ENCODE data around the gene ATP1A2.
"Not testable (repeated sequence)": the region's sequence is repeated elsewhere in the genome, so short reads cannot be mapped to it uniquely, and the experiment has no call there.

ATP1A2 gene

DNA sequence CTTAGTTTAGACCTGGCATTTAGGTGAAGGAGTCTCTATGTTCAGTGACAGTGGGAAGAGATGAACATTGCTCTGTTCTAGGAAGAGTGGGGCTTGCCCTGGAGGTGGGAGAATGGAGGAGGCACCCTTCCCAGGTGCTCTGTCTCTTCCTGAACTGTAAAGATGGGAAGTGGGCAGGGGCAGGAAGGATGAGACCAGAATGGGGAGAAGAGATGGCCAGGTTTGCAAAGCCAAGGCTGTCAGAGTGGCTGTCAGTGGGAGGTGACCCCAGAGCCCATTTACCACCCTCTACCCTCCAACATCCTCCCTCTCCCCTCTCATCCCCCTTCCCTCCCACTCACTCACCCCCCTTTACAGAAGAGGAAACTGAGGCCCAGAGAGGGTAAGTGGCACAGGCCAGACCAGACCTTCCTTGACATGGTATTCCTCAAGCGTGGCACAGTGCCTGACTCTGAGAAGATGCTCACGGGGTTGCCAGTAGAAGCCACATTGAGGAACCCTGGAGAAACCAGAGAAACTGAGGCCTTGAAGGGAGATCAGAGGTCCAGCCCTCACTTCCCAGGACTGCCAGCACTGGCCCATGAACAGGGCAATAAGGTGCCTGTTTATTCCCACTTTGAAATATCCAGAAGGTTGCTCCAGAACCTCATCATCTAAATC lies 15.7 kb upstream of the ATP1A2 start:
- no peak for DNase-seq (ENCODE audit: low read depth in 4 of 4, low spot score in 1 of 4)

DNA sequence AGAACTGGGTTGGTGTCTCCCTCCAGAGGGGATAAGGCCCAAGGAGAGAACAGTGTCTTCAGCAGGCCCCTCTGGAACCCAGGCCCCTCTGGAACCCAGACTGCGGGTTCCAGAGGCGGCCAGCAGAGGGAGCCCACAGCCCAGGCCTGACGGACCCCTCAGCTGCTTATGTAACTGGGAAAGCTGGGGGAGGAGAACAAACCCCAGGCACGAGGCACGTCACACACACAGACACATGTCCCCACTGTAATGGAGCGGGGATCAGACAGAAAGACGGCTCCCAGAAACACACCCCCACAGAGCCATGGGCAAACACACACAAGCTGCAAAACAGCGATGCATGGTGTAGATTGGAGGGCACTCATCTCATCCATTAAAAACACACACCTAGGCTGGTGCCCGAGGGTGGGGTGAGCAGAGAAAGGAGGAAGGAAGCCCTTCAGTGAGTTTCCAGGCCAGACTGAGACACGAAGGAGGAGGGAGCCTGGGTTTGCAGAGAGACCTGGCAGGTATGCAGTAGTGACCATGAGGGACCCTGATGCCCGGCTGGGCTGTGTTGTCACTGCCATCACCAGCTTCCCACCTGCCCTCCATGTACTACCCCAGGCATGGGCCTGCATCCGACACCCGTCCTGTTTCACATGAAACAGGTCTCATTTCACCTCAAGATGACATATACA lies 14.4 kb upstream of the ATP1A2 start:
- DNase-seq (ENCODE audit: low read depth in 4 of 4, low spot score in 1 of 4) = peak; percentile 34 to 58 (median 54)

DNA sequence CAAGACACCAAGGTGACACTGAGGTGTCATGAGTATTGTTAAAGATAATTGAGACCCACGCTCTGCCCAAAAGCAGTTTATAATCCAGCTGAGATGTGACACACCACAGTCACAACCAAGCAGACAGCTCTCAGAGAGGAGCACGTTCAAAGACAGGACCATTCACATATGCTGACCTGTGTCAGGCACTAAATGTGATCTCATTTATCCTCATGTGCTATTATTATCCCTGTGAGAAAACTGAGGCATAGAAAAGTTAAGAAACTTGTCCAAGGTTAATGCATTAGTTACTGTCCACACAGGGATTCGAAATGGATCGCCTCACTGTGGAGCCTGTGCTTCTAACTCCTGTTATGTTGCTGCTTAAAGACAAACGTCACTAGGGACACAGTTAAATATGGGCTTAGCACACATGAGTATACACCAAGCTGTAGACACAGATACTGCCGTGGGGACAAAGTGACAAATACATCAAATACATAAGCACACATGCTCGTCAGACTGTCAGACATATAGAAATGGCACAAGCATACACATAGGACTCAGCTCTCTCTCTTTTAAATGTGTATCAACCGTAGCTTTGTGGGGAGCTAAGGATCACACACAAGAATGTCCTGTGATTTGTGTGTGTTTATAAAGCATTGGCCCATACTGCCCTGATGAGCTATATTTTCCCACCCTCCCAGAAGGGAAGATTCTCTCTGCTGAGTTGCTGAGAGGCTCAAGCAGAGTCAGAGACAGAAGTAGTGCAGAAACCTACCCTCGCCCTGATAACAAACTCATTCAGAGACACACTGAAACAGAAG lies 13.6 kb upstream of the ATP1A2 start:
- DNase-seq (ENCODE audit: low read depth in 4 of 4, low spot score in 1 of 4) = no peak

DNA sequence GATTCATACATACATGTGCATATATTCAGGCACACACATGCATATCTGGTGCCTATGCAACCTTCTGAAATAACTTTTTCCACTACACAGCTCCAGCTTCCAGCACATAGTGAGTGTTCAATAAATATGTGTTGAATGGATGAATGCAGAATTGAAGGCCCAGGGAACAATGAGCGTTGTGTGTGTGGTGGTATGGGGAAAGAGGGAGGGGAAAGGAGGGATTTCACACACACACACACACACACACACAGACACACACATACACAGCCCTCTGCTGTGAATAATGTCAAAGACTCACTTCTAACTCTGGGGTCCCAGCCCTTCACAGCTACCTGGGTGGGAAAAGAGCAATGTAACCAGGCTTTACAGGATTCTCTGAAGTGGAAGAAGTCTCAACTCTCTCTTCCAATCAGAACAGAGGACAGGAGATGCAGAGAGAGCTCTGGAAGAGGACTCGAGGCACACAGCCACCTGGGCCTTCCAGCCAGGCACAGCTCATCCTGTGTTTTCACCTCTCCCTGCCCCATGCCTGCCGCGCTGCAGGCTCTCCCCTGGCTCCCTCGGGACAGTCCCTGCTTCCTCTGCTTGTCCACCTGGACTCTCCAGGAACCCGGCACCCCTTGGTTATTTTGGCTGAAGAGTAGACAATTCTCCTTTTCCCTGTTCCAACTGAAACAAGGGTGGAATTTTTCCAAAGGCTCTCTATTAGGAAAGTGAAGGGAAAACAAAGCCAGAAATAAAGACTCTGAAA lies 11.7 kb upstream of the ATP1A2 start:
- no peak for DNase-seq (ENCODE audit: low read depth in 4 of 4, low spot score in 1 of 4)

DNA sequence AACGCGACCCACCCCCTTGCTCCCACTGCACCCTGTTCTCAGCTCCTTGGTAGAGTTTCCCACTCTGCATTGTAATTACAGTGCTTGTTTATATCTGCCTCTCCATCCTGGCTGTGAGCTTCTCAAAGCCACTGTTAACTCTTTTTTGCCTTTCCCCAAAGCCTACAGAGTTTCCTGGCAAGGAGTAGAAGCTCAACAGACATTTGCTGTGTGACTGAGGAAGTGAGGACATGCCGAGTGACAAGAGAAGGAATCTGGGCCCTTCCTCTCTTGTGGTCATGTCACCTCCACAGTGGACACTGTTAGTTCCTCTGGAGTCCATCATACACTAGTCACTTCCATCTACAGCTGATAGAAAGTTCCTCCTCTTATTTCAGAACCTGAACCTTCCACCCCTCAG lies 11.1 kb upstream of the ATP1A2 start:
- no peak for DNase-seq (ENCODE audit: low read depth in 4 of 4, low spot score in 1 of 4)

DNA sequence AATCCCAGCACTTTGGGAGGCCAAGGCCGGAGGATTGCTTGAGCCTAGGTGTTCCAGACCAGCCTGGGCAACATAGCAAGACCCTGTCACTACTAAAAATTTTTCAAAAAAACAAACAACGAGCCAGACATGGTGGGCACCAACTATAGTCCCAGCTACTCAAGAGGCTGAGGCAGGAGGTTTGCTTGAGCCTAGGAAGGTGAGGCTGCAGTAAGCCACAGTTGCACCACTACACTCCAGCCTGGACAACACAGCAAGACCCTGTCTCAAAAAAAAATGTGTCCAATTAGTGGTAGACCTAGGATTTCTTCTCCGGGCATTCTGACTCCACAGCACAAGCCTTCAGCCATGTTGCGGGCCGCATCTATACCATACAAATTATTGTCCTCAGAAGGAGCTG lies 10.4 kb upstream of the ATP1A2 start:
- DNase-seq (ENCODE audit: low read depth in 4 of 4, low spot score in 1 of 4) = no peak

DNA sequence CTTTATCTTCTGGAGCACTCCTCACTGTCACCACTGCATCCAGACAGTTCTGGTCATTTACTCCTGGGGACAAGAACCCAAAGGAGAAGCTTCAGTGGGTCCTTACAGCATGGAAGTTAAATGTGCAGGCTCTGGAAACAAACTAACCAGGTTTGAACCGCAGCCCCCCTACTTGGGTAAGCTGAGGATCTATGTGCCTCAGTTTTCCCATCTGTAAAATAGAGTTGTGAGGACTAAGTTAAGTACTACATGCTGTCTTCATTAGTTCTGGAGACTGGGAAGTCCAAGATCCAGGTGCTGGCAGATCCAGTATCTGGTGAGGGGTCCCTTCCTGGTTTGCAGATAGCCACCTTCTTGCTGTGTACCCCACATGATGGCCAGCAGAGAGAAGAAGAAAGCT lies 8.0 kb upstream of the ATP1A2 start:
- no peak for DNase-seq (ENCODE audit: low read depth in 4 of 4, low spot score in 1 of 4)

DNA sequence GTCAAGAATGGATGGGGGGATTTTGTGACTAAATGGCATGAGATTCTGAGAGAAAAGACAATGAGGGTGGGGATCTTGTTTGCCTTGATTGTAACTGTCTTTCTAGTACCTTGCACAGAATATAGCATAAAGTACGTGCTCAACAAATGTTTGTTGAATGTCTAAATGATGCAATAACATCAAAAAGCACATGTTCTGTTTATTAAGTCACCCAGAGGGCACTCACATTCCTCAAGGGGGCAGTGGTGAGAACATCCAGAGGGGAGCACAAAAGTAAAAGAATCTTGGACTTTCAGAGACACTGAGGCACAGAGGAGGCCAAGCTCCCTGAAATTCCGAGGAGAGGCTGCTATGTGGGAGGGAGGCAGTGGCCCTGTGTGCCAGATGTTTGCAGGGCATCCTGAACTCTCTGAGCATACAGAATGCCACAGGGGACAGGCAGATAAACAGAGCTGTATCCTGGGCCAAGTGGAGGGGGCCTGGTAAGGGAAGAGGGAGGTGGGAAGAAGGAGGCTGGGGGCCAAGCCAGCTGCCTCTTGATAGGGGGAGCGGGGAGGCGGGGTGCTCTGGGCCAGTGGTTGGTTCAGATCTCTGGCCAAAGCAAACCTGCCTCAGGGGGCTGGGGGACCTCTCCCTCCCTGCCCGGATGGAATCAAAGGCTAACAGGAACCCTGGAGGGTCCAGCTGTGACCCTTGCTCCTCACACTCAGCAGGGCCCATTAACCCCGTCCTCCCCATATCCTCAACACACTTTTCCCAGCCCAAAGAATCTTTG lies 6.5 kb upstream of the ATP1A2 start:
- peak in 2 of 4 experiments; percentile 25 to 28 for DNase-seq (ENCODE audit: low read depth in 4 of 4, low spot score in 1 of 4)

DNA sequence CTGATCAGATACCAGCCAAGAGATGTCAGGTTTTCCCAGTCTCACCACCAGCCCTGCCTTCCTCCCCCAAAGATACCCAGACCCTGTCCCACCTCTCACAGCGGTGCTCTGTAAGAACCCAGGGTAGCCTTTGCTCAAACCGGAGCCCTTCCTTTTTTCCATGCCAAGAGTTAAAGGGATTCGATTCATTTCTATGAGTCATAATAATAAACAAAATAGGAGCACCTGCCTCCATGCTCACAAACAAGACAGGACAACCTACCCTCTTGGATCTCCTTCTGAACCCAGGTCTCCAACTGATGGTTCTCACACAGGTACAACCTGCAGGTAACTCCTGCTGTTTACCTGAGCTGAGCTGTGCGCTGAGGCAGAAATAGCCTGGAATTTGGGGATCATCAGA lies 5.9 kb upstream of the ATP1A2 start:
- DNase-seq (ENCODE audit: low read depth in 4 of 4, low spot score in 1 of 4) = no peak

DNA sequence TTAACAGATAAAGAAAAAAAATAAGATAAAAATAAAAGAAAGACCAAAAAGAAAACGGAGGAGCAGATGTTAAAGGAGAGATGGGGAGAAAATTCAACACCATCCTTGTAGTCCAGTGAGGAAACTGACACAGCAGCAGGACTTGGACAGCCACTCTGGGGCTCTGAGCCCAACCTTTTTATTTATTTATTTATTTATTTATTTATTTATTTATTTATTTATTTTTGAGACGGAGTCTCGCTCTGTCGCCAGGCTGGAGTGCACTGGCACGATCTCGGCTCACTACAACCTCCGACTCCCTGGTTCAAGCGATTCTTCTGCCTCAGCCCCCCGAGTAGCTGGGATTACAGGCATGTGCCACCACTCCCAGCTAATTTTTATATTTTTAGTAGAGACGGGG lies 4.1 kb upstream of the ATP1A2 start:
- not testable (repeated sequence) for DNase-seq (ENCODE audit: low read depth in 4 of 4, low spot score in 1 of 4)

DNA sequence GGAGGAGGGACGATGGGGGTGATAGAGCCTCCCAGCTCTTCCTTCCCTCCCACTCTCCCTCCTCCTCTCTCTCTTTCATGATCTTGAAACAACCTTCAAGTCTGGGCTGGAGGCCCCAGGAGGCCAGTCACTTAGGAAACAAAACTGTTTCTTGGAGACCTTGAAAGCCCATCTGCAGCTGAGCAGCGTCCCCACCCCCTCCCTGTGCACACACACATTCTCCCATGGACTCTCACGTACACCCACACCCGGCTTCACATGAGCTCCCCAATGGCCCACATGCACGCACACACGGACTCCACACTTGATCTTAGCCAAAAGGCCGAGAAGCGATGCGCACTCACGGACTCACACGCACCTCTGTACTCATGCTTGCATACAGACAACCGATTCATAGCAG lies 3.2 kb upstream of the ATP1A2 start:
- DNase-seq (ENCODE audit: low read depth in 4 of 4, low spot score in 1 of 4) = no peak

DNA sequence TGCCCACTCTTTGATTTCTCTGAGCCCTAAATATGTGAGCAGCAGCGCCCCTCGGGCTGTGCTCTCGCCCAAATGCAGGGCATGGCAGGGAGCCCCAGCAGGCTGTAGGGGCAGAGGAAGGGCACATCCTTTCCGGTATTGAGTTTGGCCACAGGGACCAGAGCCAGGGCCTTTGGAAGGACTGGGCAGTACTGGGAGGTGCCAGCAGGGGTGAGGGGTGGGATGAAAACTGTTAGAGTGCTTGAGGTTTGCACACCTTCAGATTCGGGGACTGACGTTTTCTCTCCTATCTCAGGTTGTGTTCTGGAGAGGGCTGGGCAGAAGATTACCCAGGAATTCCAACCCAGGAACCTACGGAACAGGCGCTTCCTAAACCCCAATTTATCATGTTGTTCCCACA lies 2.2 kb upstream of the ATP1A2 start:
- no peak for DNase-seq (ENCODE audit: low read depth in 4 of 4, low spot score in 1 of 4)

DNA sequence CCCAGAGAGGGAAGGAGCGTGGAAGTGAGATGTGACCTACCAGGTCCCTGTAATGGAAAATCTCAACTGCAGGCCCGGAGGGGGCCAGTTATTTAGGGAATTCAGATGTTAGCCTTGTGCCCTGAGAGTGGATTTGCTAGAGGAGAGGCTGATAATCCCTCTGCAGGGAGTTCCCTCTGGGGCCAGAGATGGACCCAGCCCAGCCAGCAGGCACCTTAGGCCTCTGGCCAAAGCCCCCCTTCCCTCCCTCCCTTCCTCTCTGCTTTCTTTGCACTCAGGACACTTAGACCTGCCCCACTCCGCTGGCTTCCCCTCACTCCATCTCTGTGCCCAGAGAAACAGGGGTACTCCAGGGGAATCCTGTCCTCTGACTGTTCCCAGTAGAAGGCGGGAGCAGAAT lies 1.5 kb upstream of the ATP1A2 start:
- no peak for DNase-seq (ENCODE audit: low read depth in 4 of 4, low spot score in 1 of 4)

DNA sequence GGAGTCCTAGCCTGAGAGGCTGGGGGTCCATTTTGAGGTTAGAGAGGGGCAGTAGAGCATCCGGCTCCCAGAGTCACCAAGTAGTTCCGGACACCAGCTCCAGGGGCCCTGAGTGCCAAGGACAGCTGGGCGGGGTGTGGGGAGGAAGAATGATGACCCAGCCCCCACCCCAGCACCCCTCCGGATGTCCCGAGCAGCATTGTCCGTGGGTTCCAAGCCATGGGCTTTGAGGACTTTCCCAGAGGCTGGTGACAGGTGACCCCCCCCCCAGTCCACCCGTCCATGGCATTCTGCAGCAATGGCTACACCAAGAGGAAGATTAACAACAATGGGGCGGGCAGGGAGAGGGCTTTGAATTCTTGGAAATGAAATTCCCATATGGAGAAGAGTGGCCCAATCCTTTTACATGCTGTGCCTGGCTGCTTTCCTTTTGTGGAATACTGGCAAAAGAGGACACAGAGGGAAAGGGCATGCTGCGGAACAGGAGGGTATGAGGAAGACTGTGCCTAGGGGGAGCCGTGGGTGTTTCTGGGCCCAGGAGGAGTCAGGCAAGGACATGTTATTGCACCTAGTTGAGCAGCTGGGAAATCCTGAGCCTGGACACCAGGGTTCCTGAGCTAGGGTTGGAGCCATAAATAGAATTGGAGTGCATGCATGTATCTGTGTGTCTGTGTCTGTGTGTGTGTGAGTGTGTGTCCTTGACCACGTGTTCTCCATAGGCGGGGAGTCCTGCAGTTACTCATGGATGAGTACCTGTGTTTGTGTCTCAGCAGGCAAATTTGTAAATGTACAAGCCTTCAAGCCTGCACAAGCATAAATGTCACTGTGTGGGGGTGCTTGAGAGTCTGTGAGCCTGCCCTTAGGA lies 956 bp downstream of the ATP1A2 start:
- no peak for DNase-seq (ENCODE audit: low read depth in 4 of 4, low spot score in 1 of 4)

DNA sequence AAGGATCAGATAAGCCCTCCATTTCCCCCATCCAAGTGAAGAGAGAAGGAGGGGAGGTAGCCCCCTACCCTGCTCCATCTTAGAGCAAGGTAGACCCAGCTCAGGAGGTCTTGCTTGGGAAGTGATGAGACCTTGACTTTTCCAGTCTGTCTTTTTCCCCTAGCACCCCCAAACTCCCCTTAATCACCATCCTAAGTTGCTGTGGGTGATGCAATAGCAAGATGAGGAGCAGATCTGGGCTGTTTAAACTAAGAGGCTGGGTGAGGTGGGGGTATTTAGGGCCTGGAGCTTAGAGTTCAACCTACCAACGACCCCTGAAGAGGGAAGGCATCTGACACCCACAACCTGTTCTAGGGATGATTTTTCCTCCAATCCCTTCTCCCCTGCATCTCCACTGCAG lies 1.7 kb downstream of the ATP1A2 start:
- no peak for DNase-seq (ENCODE audit: low read depth in 4 of 4, low spot score in 1 of 4)

DNA sequence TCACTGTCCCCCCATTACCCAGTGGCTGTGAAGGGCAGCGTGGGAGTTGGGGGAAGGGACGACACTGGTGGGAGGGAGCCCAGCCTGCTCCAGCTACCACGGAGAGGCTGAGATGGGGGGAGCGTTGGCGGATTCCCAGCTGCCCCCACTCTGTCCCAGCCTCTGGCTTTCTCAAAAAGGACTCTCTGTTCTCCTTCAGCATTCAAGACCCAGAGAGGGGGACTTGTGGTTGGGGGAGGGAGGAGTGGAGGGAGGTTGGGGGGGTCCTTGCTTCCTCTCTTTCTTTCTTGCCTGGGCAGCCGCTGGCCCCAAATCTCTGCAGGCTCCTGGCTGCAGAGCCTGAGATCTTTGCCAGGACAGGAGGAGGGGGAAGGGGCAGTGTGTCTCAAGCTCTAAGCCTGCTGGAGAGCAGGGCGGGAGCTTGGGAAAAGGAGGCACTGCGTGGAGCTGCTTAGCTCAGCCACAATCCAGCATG lies 2.2 kb downstream of the ATP1A2 start:
- DNase-seq (ENCODE audit: low read depth in 4 of 4, low spot score in 1 of 4) = no peak

DNA sequence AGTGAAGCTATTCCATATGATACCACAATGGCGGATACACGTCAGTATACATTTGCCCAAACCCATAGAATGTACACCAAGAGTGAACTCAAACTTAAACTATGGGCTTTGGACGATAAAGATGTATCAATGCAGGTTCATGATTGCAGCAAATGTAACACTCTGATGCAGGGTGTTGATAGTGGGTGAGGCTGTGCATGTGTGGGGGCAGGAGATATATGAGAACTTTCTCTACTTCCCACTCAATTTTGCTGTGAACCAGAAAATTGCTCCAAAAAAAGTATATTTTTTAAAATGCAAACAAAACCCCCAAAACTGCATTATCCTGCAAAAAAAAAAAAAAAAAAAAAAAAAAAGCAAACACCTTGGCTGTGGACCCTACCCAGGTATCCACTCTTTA lies 3.4 kb downstream of the ATP1A2 start:
- no peak for DNase-seq (ENCODE audit: low read depth in 4 of 4, low spot score in 1 of 4)

DNA sequence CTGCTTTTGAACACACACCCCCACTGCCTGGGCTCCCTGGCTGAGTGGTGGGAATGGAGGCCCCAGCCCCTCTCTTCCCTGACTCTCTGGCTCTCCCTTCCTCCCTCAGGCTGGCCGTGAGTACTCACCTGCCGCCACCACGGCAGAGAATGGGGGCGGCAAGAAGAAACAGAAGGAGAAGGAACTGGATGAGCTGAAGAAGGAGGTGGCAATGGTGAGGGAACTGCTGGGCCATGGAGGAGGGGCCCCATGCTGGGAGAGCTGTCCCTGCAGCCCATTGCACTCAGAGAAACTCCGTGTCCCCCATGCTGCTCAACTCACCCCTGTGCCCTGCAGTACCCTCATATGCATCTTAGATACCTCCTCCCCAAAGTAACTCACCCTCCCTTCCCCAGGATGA lies 5.2 kb downstream of the ATP1A2 start:
- no peak for DNase-seq (ENCODE audit: low read depth in 4 of 4, low spot score in 1 of 4)

DNA sequence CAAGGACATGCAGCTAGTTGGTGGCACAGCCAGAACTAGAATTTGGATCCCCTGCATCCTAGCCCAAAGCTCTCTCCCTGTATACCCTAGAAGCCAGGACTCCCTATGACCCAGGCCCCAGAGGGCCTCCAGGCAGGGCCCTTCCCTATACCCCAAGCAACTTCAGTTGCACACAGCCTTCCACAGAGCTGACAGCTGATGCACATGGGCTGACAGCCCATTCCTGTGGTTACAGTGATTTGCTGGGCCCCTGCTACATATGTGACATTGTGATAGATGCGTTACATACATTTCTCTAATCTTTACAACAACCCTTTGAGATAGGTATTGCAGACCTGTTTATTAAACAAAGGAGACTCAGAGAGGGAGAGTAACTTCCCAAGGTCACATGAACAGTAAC lies 5.8 kb downstream of the ATP1A2 start:
- no peak for DNase-seq (ENCODE audit: low read depth in 4 of 4, low spot score in 1 of 4)

DNA sequence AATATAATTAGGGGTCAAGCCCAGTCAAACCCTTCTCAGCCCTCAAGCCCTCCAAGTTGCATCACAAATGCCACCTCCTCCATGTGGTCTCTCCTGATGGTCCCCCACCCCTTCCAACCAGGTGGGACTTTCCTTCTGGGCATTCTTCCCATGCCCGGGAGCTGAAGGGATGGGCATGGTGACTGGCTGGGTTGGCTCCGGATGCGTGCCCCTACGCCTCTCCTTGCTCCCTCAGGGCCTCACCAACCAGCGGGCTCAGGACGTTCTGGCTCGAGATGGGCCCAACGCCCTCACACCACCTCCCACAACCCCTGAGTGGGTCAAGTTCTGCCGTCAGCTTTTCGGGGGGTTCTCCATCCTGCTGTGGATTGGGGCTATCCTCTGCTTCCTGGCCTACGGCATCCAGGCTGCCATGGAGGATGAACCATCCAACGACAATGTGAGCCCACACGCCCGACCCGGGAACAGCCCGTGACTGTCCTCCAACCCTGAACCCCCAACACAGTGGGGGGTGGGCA lies 7.5 kb downstream of the ATP1A2 start:
- DNase-seq (ENCODE audit: low read depth in 4 of 4, low spot score in 1 of 4) = no peak
